Astrocyte of the spinal cord (primary cell): ENCODE measurements around the gene KIAA0753.

ENCODE experiments used
- DNase-seq: peaks from one replicate; pipeline ENCODE4 v3.0.0; 2011; ENCODE audit warnings: low read depth, low spot score
- H3K4me3 ChIP-seq: 2 replicates; pipeline ENCODE4 v1.5.1; 2011; ENCODE audit warnings: low read depth, mild to moderate bottlenecking, low read length, moderate library complexity
- CTCF ChIP-seq: IDR thresholded peaks from 2 replicates; pipeline ENCODE4 v1.5.1; 2012; ENCODE audit warnings: low read depth, mild to moderate bottlenecking, low read length, inconsistent platforms
- in situ Hi-C: cut with HindIII; loops from 2 replicates; pipeline ENCODE4 v1.10.0; 2017; ENCODE audit warnings: low sequenced_read_pairs

Gene KIAA0753

DNA sequence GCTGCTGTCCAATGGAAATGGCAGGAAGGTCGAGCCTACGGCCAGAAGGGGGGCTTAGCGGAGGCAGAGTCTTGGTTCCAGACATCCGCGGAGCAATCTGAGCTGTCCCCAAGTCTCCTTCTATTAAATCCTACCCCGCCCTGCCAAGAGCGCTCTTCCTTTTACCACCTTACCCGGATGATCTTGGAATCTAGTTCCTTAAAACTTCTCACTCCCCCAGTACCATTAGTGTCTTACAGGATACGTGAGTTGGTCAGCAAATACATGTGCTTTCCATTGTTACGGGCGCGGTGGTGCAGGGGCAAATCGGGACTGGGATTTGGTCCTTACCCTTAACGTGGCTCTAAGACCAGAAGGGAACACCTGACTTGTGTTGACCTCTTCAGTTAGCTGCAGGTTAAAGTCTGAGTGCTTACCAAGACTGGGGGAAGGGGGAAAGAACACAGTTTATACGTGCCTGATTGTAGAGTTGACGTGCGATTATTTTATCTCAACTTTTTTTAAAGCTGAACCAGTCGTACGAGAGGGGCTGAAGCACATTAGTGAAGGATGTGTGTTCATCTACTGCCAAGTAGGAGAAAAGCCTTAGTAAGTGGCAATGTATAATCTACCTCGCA is 844 bp upstream of the KIAA0753 start:
- no peak for DNase-seq
- in situ Hi-C loops = no loop called here
- TF ChIP-seq CTCF = no peak
- peak overlapping the region; percentile 90 for H3K4me3 ChIP-seq

DNA sequence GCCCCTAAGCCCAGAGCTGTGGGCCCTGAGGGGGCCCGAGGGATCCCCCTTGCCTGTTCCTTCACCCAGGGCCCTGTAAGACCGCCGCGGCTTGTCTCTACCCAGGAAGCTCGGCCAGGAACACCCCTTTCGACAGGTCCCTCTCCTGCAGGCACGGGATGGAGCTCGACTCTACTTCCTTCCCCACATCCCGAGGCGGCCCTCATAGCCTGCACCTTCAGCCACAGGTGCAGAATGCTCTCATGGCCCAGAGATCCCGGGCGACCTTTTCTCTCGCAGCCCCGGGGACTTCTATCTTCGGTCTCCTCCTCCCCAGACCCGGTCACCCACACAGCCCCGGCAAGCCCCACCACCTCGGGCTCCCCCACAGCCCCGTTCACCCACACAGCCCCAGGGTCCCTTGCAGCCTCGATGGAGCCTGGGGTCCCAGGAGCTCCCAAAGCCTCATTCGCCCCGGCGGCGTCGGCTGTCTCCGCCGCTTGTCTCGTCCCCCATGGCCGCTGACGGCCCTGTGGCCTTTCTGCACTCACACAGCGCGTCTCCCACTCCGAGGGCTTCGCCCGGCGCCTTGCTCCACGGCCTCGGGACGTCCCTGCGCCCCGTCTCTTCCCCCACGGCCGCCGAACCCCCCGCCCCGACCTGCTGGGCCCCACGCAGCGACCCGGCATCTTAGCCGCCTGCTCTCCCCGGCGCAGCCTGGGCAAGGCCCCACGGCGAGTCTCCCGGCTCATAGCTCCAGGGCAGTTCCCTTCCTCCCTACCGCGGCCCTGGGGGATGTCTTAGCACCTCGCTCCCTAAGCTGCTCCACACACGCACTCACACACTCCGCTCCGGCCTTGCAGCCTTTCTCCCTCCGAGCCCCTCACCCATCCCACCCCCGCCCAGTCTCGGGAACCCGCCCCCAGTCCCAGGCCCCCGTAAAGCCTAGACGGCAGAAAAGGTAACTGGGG is 650 bp downstream of the KIAA0753 start:
- DNase-seq = peak; percentile 9
- TF ChIP-seq CTCF = no peak
- in situ Hi-C loops = no loop called here
- peak overlapping the region; percentile 90 for H3K4me3 ChIP-seq

DNA sequence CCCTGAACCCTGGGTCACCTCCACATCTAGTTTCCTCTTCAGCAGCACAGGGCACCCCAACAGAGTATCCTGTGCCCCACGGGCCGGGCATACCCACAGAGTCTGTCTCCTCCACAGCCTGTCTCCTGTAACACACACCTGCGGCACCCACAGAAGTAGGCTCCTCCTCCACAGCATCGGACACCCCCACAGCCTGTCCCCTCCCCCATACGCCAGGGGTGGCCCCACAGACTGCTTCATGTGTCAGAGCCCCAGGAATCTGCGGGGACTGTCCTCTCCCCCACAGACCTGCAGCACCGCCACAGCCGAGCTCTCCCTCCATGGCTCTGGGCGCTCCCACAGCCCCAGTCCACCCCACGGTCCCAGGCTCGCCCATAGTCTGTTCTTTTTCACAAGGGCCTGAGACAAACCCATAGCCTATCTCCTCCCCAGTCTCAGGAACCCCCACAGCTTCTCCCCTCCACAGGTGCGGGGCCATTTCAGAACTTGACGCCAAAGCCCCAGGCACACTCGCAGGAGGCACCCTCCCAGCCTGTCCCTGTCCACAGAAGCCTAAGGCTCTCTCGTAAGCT is 1.4 kb downstream of the KIAA0753 start:
- TF ChIP-seq CTCF = no peak
- H3K4me3 ChIP-seq = peak overlapping the region; percentile 90
- DNase-seq = no peak
- in situ Hi-C loops = no loop called here

DNA sequence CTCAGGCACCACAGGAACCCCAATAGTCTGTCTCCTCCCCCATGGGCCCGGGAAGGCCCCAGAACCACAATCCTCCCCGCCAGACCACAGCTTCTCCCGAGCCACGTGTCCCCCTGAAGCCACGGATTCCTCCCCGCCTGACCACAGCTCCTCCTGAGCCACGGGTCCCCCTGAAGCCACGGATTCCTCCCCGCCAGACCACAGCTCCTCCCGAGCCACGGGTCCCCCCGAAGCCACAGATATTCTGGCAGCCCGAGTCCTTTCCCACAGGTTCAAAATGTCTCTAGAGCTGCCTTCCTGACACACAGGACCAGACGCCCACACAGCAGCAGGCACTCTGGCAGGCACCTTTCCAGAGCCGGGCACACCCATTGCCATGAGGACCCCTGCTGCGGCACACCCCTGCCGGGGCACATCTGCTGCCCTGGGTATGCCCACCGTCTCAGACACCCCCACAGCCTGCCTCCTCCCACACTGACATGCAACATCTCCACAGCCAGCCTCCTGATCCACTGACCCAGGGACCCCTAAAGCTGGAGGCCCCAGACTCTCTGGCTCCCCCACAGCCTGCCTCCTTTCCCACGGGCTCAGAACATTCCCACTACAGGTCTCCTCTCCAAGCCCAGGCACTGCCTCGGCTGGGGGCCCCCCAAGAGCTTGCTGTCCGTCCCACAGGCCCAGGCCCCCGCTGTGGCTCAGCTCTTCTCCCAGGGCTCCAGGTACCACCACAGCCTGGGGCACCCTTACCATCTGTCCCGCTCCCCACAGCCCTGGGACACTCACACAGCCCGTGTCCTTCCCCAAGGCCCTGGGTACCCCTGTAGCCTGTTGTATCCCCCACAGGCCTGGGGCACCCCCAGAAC is 2.2 kb downstream of the KIAA0753 start:
- no peak for TF ChIP-seq CTCF
- no peak for DNase-seq
- in situ Hi-C loops = no loop called here
- no peak overlapping the region for H3K4me3 ChIP-seq

DNA sequence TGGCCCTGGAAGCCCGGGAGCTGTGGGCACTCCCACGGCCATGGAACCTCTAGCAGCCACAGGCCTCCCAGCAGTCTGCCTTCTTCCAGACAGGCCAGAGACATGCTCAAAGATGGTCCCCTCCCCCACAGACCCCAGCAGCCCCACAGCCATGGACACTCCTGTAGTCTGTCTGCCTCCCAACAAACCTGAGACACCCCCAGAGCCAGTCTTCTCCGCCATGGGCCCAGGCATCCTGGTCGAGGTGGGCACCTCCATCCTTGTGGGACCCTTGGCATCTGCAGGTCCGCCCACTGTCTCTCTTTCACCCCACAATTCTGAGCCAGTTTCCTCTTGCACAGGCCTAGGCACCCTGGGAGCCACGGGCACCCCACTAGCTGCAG is 3.1 kb downstream of the KIAA0753 start:
- in situ Hi-C loops = no loop called here
- no peak for DNase-seq
- no peak for TF ChIP-seq CTCF
- H3K4me3 ChIP-seq = no peak overlapping the region
